ENCODE data around the gene ARL6IP6. TPM values are rescaled to one million over a fixed set of nuclear protein-coding genes. Genes with fewer than 3 reads are reported as not detected.

The ARL6IP6 gene
- total and polyA plus RNA-seq, 2 of the 13 experiments (the other 11 are each of a cell fraction or from before 2014, with no cell fraction given) = 45.0 to 65.9 TPM

- TF ChIP-seq ZBTB26 (CRISPR knock-in tag; IDR thresholded peaks at IDR 0.05; ENCODE audit: borderline replicate concordance) = no peak
- no peak for TF ChIP-seq POLR2A (IDR thresholded peaks at IDR 0.05; ENCODE audit: insufficient read depth in 1 of 2, low read depth in 2 of 2, low read length in 2 of 2)
- peak in 1 of 2 experiments; percentile 45; a peak in 1 of 4 replicates for TF ChIP-seq HMGXB4 (CRISPR knock-in tag; IDR thresholded peaks at IDR 0.05; ENCODE audit: borderline replicate concordance in 1 of 2, low read depth in 1 of 2)
- 0 out of 2 replicates have a peak, but pooled peaks have one; percentile 34 for TF ChIP-seq KAT8 (CRISPR knock-in tag; IDR thresholded peaks at IDR 0.05)
- TF ChIP-seq MIXL1 (CRISPR knock-in tag; IDR thresholded peaks at IDR 0.05) = 0 out of 2 replicates have a peak, but pooled peaks have one; percentile 45
- peak; percentile 72 for TF ChIP-seq CTCF (CRISPR knock-in tag; IDR thresholded peaks at IDR 0.05)
- TF ChIP-seq FOXK2 (IDR thresholded peaks at IDR 0.05) = no peak
- TF ChIP-seq SMAD9 (CRISPR knock-in tag; IDR thresholded peaks at IDR 0.05) = no peak
- peak; percentile 65 for TF ChIP-seq STAG1 (CRISPR knock-in tag; IDR thresholded peaks at IDR 0.05)
- TF ChIP-seq ARID3A (IDR thresholded peaks at IDR 0.05; ENCODE audit: low read depth, low read length) = peak; percentile 94
Measured at GRCh38 chr2:152740743-152741328, 22.4 kb downstream of the ARL6IP6 start (continued).
